ENCODE measurements around the gene RAVER2. TPM values are rescaled to one million over a fixed set of nuclear protein-coding genes. Genes with fewer than 3 reads are reported as not detected.
"Not testable (repeated sequence)": the region's sequence is repeated elsewhere in the genome, so short reads cannot be mapped to it uniquely, and the experiment has no call there.

RAVER2 gene
- total RNA-seq, 1 experiment from 2014 or later, result 15.1 TPM

DNA sequence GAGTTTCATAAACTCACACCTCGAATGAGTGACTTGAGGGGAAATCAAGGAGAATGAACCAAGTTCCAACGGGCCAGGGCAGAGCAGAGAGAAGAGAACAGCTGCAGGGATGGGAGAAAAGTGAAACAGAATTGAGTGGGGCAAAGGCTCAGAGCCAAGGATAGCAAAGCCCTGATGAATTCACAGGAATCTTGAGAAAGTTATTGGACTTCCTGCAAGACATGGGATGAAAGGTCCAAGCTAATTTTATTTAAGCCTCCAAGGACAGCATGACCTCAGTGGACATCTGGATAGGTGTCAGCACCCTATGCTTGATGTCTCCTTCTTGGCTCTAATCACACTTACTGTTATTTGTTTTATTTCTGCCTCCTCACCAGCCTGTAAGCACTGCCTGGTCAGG lies 43.0 kb upstream of the RAVER2 start:
- in situ Hi-C loops (cut with HindIII; ENCODE audit: low pct_unique_long_range_greater_than_20kb, low sequenced_read_pairs), result loop anchor here (25.0 kb wide), 1 partner anchor 110 kb away; no protein-coding TSS in a partner anchor
- Histone ChIP-seq H3K4me3 (ENCODE audit: low read depth in 2 of 2, low read length in 2 of 2) (no peak overlapping the region), H3K27ac (ENCODE audit: low read length) (no peak overlapping the region), H3K36me3 (ENCODE audit: control insufficient read depth, insufficient read depth, low read length) (no peaks in the 10 kb centered on the region), H3K9me3 (ENCODE audit: control insufficient read depth, insufficient read depth, low read depth, low read length) (no peaks in the 10 kb centered on the region), H3K4me1 (ENCODE audit: control insufficient read depth, insufficient read depth, low read length) (no peaks in the 10 kb centered on the region), H3K27me3 (ENCODE audit: control insufficient read depth, insufficient read depth, low read length) (no peaks in the 10 kb centered on the region)
- intact Hi-C loops (cut with micrococcal nuclease; ENCODE audit: unreplicated experiment), result no loop called here
- no peak for ATAC-seq
- no peak for DNase-seq (ENCODE audit: low read depth, low spot score)
- TF ChIP-seq SIN3A (IDR thresholded peaks at IDR 0.05; ENCODE audit: borderline replicate concordance, insufficient read depth, low read depth, low read length) (no peak), TCF7L2 (IDR thresholded peaks at IDR 0.05; ENCODE audit: low read depth, low read length) (no peak), POLR2AphosphoS5 (IDR thresholded peaks at IDR 0.05; ENCODE audit: low read depth, low read length) (no peak)
- TF ChIP-seq, protein P1, sequence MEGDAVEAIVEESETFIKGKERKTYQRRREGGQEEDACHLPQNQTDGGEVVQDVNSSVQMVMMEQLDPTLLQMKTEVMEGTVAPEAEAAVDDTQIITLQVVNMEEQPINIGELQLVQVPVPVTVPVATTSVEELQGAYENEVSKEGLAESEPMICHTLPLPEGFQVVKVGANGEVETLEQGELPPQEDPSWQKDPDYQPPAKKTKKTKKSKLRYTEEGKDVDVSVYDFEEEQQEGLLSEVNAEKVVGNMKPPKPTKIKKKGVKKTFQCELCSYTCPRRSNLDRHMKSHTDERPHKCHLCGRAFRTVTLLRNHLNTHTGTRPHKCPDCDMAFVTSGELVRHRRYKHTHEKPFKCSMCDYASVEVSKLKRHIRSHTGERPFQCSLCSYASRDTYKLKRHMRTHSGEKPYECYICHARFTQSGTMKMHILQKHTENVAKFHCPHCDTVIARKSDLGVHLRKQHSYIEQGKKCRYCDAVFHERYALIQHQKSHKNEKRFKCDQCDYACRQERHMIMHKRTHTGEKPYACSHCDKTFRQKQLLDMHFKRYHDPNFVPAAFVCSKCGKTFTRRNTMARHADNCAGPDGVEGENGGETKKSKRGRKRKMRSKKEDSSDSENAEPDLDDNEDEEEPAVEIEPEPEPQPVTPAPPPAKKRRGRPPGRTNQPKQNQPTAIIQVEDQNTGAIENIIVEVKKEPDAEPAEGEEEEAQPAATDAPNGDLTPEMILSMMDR (IDR thresholded peaks at IDR 0.05), result no peak
- TF ChIP-seq, protein P2, sequence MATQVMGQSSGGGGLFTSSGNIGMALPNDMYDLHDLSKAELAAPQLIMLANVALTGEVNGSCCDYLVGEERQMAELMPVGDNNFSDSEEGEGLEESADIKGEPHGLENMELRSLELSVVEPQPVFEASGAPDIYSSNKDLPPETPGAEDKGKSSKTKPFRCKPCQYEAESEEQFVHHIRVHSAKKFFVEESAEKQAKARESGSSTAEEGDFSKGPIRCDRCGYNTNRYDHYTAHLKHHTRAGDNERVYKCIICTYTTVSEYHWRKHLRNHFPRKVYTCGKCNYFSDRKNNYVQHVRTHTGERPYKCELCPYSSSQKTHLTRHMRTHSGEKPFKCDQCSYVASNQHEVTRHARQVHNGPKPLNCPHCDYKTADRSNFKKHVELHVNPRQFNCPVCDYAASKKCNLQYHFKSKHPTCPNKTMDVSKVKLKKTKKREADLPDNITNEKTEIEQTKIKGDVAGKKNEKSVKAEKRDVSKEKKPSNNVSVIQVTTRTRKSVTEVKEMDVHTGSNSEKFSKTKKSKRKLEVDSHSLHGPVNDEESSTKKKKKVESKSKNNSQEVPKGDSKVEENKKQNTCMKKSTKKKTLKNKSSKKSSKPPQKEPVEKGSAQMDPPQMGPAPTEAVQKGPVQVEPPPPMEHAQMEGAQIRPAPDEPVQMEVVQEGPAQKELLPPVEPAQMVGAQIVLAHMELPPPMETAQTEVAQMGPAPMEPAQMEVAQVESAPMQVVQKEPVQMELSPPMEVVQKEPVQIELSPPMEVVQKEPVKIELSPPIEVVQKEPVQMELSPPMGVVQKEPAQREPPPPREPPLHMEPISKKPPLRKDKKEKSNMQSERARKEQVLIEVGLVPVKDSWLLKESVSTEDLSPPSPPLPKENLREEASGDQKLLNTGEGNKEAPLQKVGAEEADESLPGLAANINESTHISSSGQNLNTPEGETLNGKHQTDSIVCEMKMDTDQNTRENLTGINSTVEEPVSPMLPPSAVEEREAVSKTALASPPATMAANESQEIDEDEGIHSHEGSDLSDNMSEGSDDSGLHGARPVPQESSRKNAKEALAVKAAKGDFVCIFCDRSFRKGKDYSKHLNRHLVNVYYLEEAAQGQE (IDR thresholded peaks at IDR 0.05; ENCODE audit: insufficient read depth in 1 of 2, low read depth in 2 of 2, low read length in 1 of 2), result no peak
- ChIA-PET CTCF (no interaction called here), POLR2A (no interaction called here)
- BruUV-seq (replicated peaks), result no TSS peak

DNA sequence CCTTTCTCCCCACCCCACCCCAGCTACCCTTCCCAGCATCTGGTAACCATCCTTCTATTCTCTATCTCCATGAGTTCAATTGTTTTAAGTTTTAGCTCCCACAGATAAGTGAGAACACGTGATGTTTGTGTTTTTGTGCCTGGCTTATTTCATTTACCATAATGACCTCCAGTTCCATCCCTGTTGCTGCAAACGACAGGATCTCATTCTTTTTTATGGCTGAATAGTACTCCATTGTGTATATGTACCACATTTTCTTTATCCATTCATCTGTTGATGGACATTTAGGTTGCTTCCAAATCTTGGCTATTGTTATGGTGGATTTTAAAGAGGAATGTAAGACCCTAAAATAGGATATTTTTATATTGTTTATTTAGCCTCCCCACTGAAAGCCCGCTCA lies 42.2 kb upstream of the RAVER2 start:
- H3K27ac ChIP-seq (ENCODE audit: low read length); H3K27me3 ChIP-seq (ENCODE audit: control insufficient read depth, insufficient read depth, low read length); H3K9me3 ChIP-seq (ENCODE audit: control insufficient read depth, insufficient read depth, low read depth, low read length); DNase-seq (ENCODE audit: low read depth, low spot score); ATAC-seq; CTCF ChIA-PET; BruUV-seq (replicated peaks); H3K36me3 ChIP-seq (ENCODE audit: control insufficient read depth, insufficient read depth, low read length); intact Hi-C loops (cut with micrococcal nuclease; ENCODE audit: unreplicated experiment); H3K4me3 ChIP-seq (ENCODE audit: low read depth in 2 of 2, low read length in 2 of 2); POLR2A ChIA-PET; H3K4me1 ChIP-seq (ENCODE audit: control insufficient read depth, insufficient read depth, low read length): not testable (repeated sequence)
- in situ Hi-C loops (cut with HindIII; ENCODE audit: low pct_unique_long_range_greater_than_20kb, low sequenced_read_pairs), result loop anchor here (25.0 kb wide), 1 partner anchor 110 kb away; no protein-coding TSS in a partner anchor

DNA sequence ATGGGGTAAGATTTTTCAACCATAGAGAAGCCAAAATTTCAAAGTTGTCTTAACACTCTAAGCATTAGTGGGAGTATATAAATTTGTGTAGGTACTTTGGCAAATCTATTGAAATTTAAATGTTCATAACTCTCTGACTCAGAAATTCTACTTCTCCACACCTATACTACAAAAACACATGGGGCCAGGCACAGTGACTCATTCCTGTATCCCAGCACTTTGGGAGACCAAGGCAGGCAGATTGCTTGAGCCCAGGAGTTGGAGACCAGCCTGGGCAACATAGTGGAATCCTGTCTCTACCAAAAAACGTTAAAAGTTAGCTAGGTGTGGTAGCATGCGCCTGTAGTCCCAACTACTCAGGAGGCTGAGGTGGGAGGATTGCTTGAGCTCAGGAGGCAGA lies 41.3 kb upstream of the RAVER2 start:
- CTCF ChIA-PET, result no interaction called here

More for the DNA sequence above, 41.3 kb upstream of the RAVER2 start:
- intact Hi-C loops (cut with micrococcal nuclease; ENCODE audit: unreplicated experiment), result no loop called here
- no peak overlapping the region for H3K27ac ChIP-seq (ENCODE audit: low read length)
- no peaks in the 10 kb centered on the region for H3K36me3 ChIP-seq (ENCODE audit: control insufficient read depth, insufficient read depth, low read length)
- ATAC-seq, result no peak
- TF ChIP-seq, protein P1 (IDR thresholded peaks at IDR 0.05), result no peak
- no TSS peak for BruUV-seq (replicated peaks)
- H3K4me1 ChIP-seq (ENCODE audit: control insufficient read depth, insufficient read depth, low read length), result no peaks in the 10 kb centered on the region
- DNase-seq (ENCODE audit: low read depth, low spot score), result no peak
- in situ Hi-C loops (cut with HindIII; ENCODE audit: low pct_unique_long_range_greater_than_20kb, low sequenced_read_pairs), result loop anchor here (25.0 kb wide), 1 partner anchor 109 kb away; no protein-coding TSS in a partner anchor
- H3K4me3 ChIP-seq (ENCODE audit: low read depth in 2 of 2, low read length in 2 of 2), result no peak overlapping the region
- no peaks in the 10 kb centered on the region for H3K9me3 ChIP-seq (ENCODE audit: control insufficient read depth, insufficient read depth, low read depth, low read length)
- POLR2A ChIA-PET, result interaction anchor here (0.5 kb wide), 1 partner anchor 18 kb away, joined by 3 read pairs; no protein-coding TSS in a partner anchor
- H3K27me3 ChIP-seq (ENCODE audit: control insufficient read depth, insufficient read depth, low read length), result no peaks in the 10 kb centered on the region
